Measurements from ENCODE around the gene BSPRY.
"Not testable (repeated sequence)": the region's sequence is repeated elsewhere in the genome, so short reads cannot be mapped to it uniquely, and the experiment has no call there.

The BSPRY gene

GRCh38 chr9:113370806-113371325, 21.5 kb downstream of the BSPRY start:
- DNase-seq: no peak

GRCh38 chr9:113372059-113372458, 22.7 kb downstream of the BSPRY start:
- DNase-seq: no peak

- DNase-seq: no peak
Measured at GRCh38 chr9:113373256-113373655, 23.9 kb downstream of the BSPRY start.

- DNase-seq: no peak
Measured at GRCh38 chr9:113373676-113374392, 24.5 kb downstream of the BSPRY start.

- no peak for DNase-seq
Measured at GRCh38 chr9:113375057-113376023, 26.0 kb downstream of the BSPRY start.

- peak in 13 of 14 donors; percentile 17 to 81 (median 59) for DNase-seq
Measured at GRCh38 chr9:113376634-113377567, 27.6 kb downstream of the BSPRY start, which contains the start of gene HDHD3. Gene HDHD3 (minus strand): TSS chr9:113376986. CDS start chr9:113374354, 2,632 bp downstream.

- DNase-seq: not testable (repeated sequence)
Measured at GRCh38 chr9:113379094-113379828, 29.9 kb downstream of the BSPRY start.

- DNase-seq: not testable (repeated sequence)
Measured at GRCh38 chr9:113379829-113380210, 30.5 kb downstream of the BSPRY start.

GRCh38 chr9:113380869-113381378, 31.6 kb downstream of the BSPRY start:
- DNase-seq: no peak

- not testable (repeated sequence) for DNase-seq
Measured at GRCh38 chr9:113381441-113381840, 32.1 kb downstream of the BSPRY start.

- no peak for DNase-seq
Measured at GRCh38 chr9:113381909-113382411, 32.6 kb downstream of the BSPRY start.

GRCh38 chr9:113386571-113387393, 37.4 kb downstream of the BSPRY start:
- no peak for DNase-seq

- no peak for DNase-seq
Measured at GRCh38 chr9:113387560-113388230, 38.4 kb downstream of the BSPRY start.

GRCh38 chr9:113388833-113389232, 39.5 kb downstream of the BSPRY start:
- DNase-seq: no peak

GRCh38 chr9:113389451-113389850, 40.1 kb downstream of the BSPRY start:
- DNase-seq: no peak

GRCh38 chr9:113390192-113390960, 41.0 kb downstream of the BSPRY start:
- no peak for DNase-seq

- DNase-seq: no peak
Measured at GRCh38 chr9:113391917-113392316, 42.6 kb downstream of the BSPRY start.

GRCh38 chr9:113393281-113393680, 43.9 kb downstream of the BSPRY start:
- peak in 5 of 14 donors; percentile 13 to 42 (median 40) for DNase-seq

Measured in C1 segment of cervical spinal cord (tissue), 14 donors.